Uterus (tissue), 2 donors: ENCODE measurements around the gene TRIO.

Experiments
- CTCF ChIP-seq, 4 experiments: fragments of 200-600 bp in 2 of 4; fragments of 450-650 bp in 2 of 4; sonication (generic) in 2 of 4; IDR thresholded peaks; one replicate each; pipeline ENCODE4 v1.5.1; 2016 to 2019; ENCODE audit warnings: antibody characterized with exemption in 4 of 4, mild to moderate bottlenecking in 2 of 4, moderate library complexity in 1 of 4
- POLR2A ChIP-seq, 2 donors: fragments of 450-650 bp; IDR thresholded peaks; one replicate each; pipeline ENCODE4 v1.6.1; 2016; ENCODE audit warnings: antibody characterized with exemption in 2 of 2, mild to moderate bottlenecking in 1 of 2, moderate library complexity in 1 of 2

- no peak for TF ChIP-seq CTCF (IDR thresholded peaks at IDR 0.05)
- no peak for TF ChIP-seq POLR2A (IDR thresholded peaks at IDR 0.05)
Measured at GRCh38 chr5:14176888-14177287, 33.7 kb downstream of the TRIO start.
